H9 (cell line): ENCODE measurements around the gene GALNT9. TPM values are rescaled to one million over a fixed set of nuclear protein-coding genes. Genes with fewer than 3 reads are reported as not detected.

Experiments
- DNase-seq: peaks from one replicate; pipeline ENCODE4 v3.0.0-alpha.2; 2017
- H2AFZ ChIP-seq: one replicate; pipeline ENCODE4 v1.6.1; 2013; ENCODE audit warnings: mild to moderate bottlenecking, low read length, control low read depth, moderate library complexity
- H2AK5ac ChIP-seq: 2 replicates; pipeline ENCODE4 v1.6.1; 2013; ENCODE audit warnings: low read length, control low read depth, mixed read lengths; ENCODE audit not compliant: insufficient read length
- H2BK120ac ChIP-seq: one replicate; pipeline ENCODE4 v1.6.1; 2013; ENCODE audit warnings: low read depth, mild to moderate bottlenecking, low read length, control low read depth, inconsistent platforms; ENCODE audit not compliant: poor library complexity, severe bottlenecking
- H2BK12ac ChIP-seq: 2 replicates; pipeline ENCODE4 v1.6.1; 2013; ENCODE audit warnings: low read length, control low read depth, mixed read lengths, low read depth; ENCODE audit not compliant: insufficient read length
- H2BK15ac ChIP-seq: 2 replicates; pipeline ENCODE4 v1.6.1; 2013; ENCODE audit warnings: low read depth, low read length, control low read depth
- H2BK20ac ChIP-seq: one replicate; pipeline ENCODE4 v1.6.1; 2013; ENCODE audit warnings: low read depth, mild to moderate bottlenecking, low read length, control low read depth, inconsistent platforms; ENCODE audit not compliant: poor library complexity, severe bottlenecking
- H2BK5ac ChIP-seq: 2 replicates; pipeline ENCODE4 v1.6.1; 2013; ENCODE audit warnings: low read length, control low read depth, mixed read lengths; ENCODE audit not compliant: insufficient read length
- H3K14ac ChIP-seq: 2 replicates; pipeline ENCODE4 v1.6.1; 2013; ENCODE audit warnings: low read length, control low read depth; ENCODE audit not compliant: insufficient read depth
- H3K18ac ChIP-seq: 2 replicates; pipeline ENCODE4 v1.6.1; 2013; ENCODE audit warnings: low read depth, mild to moderate bottlenecking, mixed read lengths, low read length, control low read depth; ENCODE audit not compliant: insufficient read length
- H3K23ac ChIP-seq: 2 replicates; pipeline ENCODE4 v1.6.1; 2013; ENCODE audit warnings: low read length, control low read depth, mixed read lengths, low read depth; ENCODE audit not compliant: insufficient read length
- H3K23me2 ChIP-seq: 2 replicates; pipeline ENCODE4 v1.6.1; 2013; ENCODE audit warnings: low read depth, mild to moderate bottlenecking, mixed read lengths, low read length, control low read depth; ENCODE audit not compliant: insufficient read length, poor library complexity, severe bottlenecking
- H3K27ac ChIP-seq: 2 replicates; pipeline ENCODE4 v1.5.1; 2013; ENCODE audit warnings: low read length, control low read depth, mixed read lengths, low read depth; ENCODE audit not compliant: insufficient read length
- H3K27me3 ChIP-seq: 2 replicates; pipeline ENCODE4 v1.6.1; 2013; ENCODE audit warnings: low read length, control low read depth, inconsistent platforms; ENCODE audit not compliant: insufficient read depth
- H3K4ac ChIP-seq: 2 replicates; pipeline ENCODE4 v1.6.1; 2013; ENCODE audit warnings: low read depth, mild to moderate bottlenecking, control low read depth, inconsistent platforms, low read length, moderate library complexity
- H3K4me1 ChIP-seq: 2 replicates; pipeline ENCODE4 v1.6.1; 2013; ENCODE audit warnings: low read length, control low read depth, inconsistent platforms; ENCODE audit not compliant: insufficient read depth
- H3K4me2 ChIP-seq: 2 replicates; pipeline ENCODE4 v1.6.1; 2013; ENCODE audit warnings: low read length, control low read depth, mixed read lengths; ENCODE audit not compliant: insufficient read length, insufficient read depth
- H3K56ac ChIP-seq: 2 replicates; pipeline ENCODE4 v1.6.1; 2013; ENCODE audit warnings: low read depth, mild to moderate bottlenecking, mixed read lengths, low read length, control low read depth; ENCODE audit not compliant: insufficient read length
- H3K79me1 ChIP-seq: 2 replicates; pipeline ENCODE4 v1.6.1; 2013; ENCODE audit warnings: low read depth, mild to moderate bottlenecking, moderate library complexity, low read length, control low read depth, inconsistent platforms; ENCODE audit not compliant: insufficient read depth, poor library complexity, severe bottlenecking
- H3K79me2 ChIP-seq: 2 replicates; pipeline ENCODE4 v1.6.1; 2013; ENCODE audit warnings: low read length, control low read depth, inconsistent platforms; ENCODE audit not compliant: insufficient read depth
- H3K9ac ChIP-seq: 2 replicates; pipeline ENCODE4 v1.6.1; 2013; ENCODE audit warnings: low read length, control low read depth, mixed read lengths; ENCODE audit not compliant: insufficient read length; ENCODE audit errors: extremely low read depth
- H3K9me3 ChIP-seq: one replicate; pipeline ENCODE4 v1.6.1; 2013; ENCODE audit warnings: low read depth, low read length, inconsistent platforms; ENCODE audit not compliant: control insufficient read depth
- H3T11ph ChIP-seq: one replicate; pipeline ENCODE4 v1.6.1; 2013; ENCODE audit warnings: mild to moderate bottlenecking, low read length, control low read depth, inconsistent platforms
- H4K20me1 ChIP-seq: one replicate; pipeline ENCODE4 v1.6.1; 2013; ENCODE audit not compliant: control insufficient read depth, insufficient read length, insufficient read depth
- H4K5ac ChIP-seq: 2 replicates; pipeline ENCODE4 v1.6.1; 2013; ENCODE audit warnings: low read depth, mild to moderate bottlenecking, mixed read lengths, low read length, control low read depth; ENCODE audit not compliant: insufficient read length
- H4K8ac ChIP-seq: replicated peaks from 2 replicates; pipeline ENCODE4 v1.6.1; 2013; ENCODE audit warnings: low read length, control low read depth, mixed read lengths, low read depth; ENCODE audit not compliant: insufficient read length
- H4K91ac ChIP-seq: 2 replicates; pipeline ENCODE4 v1.6.1; 2013; ENCODE audit warnings: low read depth, mild to moderate bottlenecking, moderate library complexity, mixed read lengths, low read length, control low read depth; ENCODE audit not compliant: insufficient read length
- H3K27ac Mint-ChIP-seq, 3 experiments: 2 replicates in 2 of 3; 3 replicates in 1 of 3; pipeline ENCODE4 v1.8.0; 2020 to 2021; ENCODE audit warnings: mixed read lengths in 3 of 3, mild to moderate bottlenecking in 1 of 3, moderate library complexity in 1 of 3
- H3K27me3 Mint-ChIP-seq: 2 replicates; pipeline ENCODE4 v1.8.0; 2021; ENCODE audit warnings: low read depth, mild to moderate bottlenecking, moderate library complexity, mixed read lengths
- H3K36me3 Mint-ChIP-seq, 3 experiments: 2 replicates in 2 of 3; 3 replicates in 1 of 3; pipeline ENCODE4 v1.8.0; 2020 to 2021; ENCODE audit warnings: low read depth in 3 of 3, mixed read lengths in 3 of 3; ENCODE audit not compliant: insufficient read depth in 1 of 3
- H3K4me1 Mint-ChIP-seq, 2 experiments: 2 replicates each; pipeline ENCODE4 v1.8.0; 2020; ENCODE audit warnings: mixed read lengths in 2 of 2
- H3K4me3 Mint-ChIP-seq, 2 experiments: 2 replicates in 1 of 2; 3 replicates in 1 of 2; pipeline ENCODE4 v1.8.0; 2020 to 2021; ENCODE audit warnings: mild to moderate bottlenecking in 2 of 2, mixed read lengths in 2 of 2, moderate library complexity in 1 of 2
- H3K9me3 Mint-ChIP-seq, 2 experiments: 2 replicates in 1 of 2; 3 replicates in 1 of 2; pipeline ENCODE4 v1.8.0; 2020; ENCODE audit warnings: mild to moderate bottlenecking in 2 of 2, mixed read lengths in 2 of 2, moderate library complexity in 1 of 2
- CTCF ChIP-seq: fragments of 200-600 bp; sonication (generic); conservative IDR thresholded peaks from 3 replicates; pipeline ENCODE4 v1.8.0; 2021; ENCODE audit warnings: antibody characterized with exemption, mild to moderate bottlenecking
- WGBS: extraction: QIAGEN DNeasy Blood & Tissue Kit; methylation state at CpG from one replicate; pipeline ENCODE4 v1.1.7; 2013; ENCODE audit warnings: missing lambda C conversion rate, low lambda C conversion rate, mixed read lengths; ENCODE audit not compliant: insufficient read length; ENCODE audit errors: extremely low coverage; 5-methylcytosine and 5-hydroxymethylcytosine counted together
- total RNA-seq: library from RNA; stranded (reverse); gene quantifications from 2 replicates; pipeline ENCODE4 v1.2.1, GENCODE V29; 2021

The GALNT9 gene
- total RNA-seq, 1 experiment from 2014 or later: 0.35 TPM

- no peak overlapping the region for H3K27ac Mint-ChIP-seq
- H3K4me3 Mint-ChIP-seq: no peak overlapping the region
- H3K27me3 ChIP-seq: no peaks in the 10 kb centered on the region; the same call in 1 of the 2 replicates
- no peak for DNase-seq
- H2AFZ ChIP-seq: no peak overlapping the region
- H3K9me3 ChIP-seq: no peaks in the 10 kb centered on the region
- H3K79me2 ChIP-seq: no peaks in the 10 kb centered on the region
- H3K23me2 ChIP-seq: no peaks in the 10 kb centered on the region
- peaks cover 2% of the 10 kb centered on the region; the same call in 1 of the 2 replicates for H3K4me1 ChIP-seq
- H3K4me2 ChIP-seq: no peak overlapping the region
- H2BK20ac ChIP-seq: no peak overlapping the region
- no CpG with 5 or more reads among the region's 21 CpGs for WGBS
- peaks cover 27 to 31% of the 10 kb centered on the region in 2 experiments for H3K4me1 Mint-ChIP-seq
- H4K5ac ChIP-seq: no peak overlapping the region
- H4K8ac ChIP-seq: no peak overlapping the region
- H3K23ac ChIP-seq: no peak overlapping the region
- H2BK5ac ChIP-seq: no peak overlapping the region
- H2AK5ac ChIP-seq: no peak overlapping the region
- TF ChIP-seq CTCF: no peak
- H3K36me3 Mint-ChIP-seq: no peaks in the 10 kb centered on the region; a peak in 1 of 7 replicates
- no peak overlapping the region for H3K56ac ChIP-seq
- H4K20me1 ChIP-seq: no peaks in the 10 kb centered on the region
- H3K9ac ChIP-seq: no peak overlapping the region
- H3K18ac ChIP-seq: no peak overlapping the region
- H4K91ac ChIP-seq: no peak overlapping the region
- peak overlapping the region; percentile 13; the same call in 1 of the 2 replicates for H3K14ac ChIP-seq
- H2BK120ac ChIP-seq: no peak overlapping the region
- H3K27ac ChIP-seq: no peak overlapping the region
- H2BK15ac ChIP-seq: no peak overlapping the region
- 0 out of 5 replicates have a peak, but pooled peaks cover 0 to 2% of the 10 kb centered on the region in 2 experiments for H3K9me3 Mint-ChIP-seq
- no peaks in the 10 kb centered on the region for H3K79me1 ChIP-seq
- no peak overlapping the region for H2BK12ac ChIP-seq
- H3K4ac ChIP-seq: no peak overlapping the region
- H3T11ph ChIP-seq: no peak overlapping the region
- peaks cover 67% of the 10 kb centered on the region for H3K27me3 Mint-ChIP-seq
Measured at GRCh38 chr12:132251741-132252490, 77.5 kb downstream of the GALNT9 start.
